Amniotic epithelial cell (primary cell): Measurements from ENCODE around the gene GAS7.

Experiments used
- DNase-seq: peaks from one replicate; pipeline ENCODE4 v3.0.0-alpha.2; 2010; ENCODE audit warnings: low read depth

The GAS7 gene

DNA sequence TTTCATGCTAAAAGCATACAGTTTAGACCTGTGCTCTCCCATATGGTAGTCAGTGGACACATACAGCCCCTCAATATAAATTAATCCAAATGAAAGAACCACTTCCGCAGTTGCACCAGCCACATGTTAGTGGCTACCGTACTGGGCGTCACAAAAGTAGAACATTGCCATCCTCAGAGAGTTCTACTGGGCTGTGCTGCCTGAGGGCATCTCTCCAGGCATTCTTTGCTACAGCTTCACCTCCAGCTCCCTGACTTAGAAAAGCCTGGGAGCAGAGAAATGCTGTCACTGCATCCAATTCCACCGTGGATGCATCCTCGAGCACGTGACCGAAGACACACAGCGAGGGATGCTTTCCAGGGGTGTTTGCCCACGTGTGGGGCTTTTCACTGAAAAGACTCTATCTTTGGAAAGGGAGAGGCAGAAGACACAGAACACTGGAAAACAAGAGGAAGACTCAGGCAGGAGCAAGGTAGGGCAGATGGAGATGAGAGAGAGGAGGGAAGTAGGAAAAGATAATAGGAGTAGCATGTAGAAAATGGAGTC, 86.4 kb downstream of the GAS7 start:
- no peak for DNase-seq

DNA sequence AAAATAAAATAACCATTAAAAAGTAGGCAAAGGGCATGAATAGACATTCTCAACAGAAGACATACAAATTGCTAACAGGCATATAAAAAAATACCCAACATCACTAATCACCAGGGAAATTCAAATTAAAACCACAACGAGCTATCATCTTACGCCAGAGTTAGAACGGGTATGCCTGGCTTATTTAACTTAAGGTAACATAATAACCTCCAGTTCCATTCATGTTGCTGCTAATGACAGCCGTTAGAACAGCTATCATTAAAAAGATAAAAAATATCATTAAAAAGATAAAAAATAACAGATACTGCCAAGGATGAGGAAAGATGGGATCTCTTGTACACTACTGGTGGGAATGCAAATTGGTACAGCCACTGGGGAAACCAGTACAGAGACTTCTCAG, 89.3 kb downstream of the GAS7 start:
- peak; percentile 70 for DNase-seq

DNA sequence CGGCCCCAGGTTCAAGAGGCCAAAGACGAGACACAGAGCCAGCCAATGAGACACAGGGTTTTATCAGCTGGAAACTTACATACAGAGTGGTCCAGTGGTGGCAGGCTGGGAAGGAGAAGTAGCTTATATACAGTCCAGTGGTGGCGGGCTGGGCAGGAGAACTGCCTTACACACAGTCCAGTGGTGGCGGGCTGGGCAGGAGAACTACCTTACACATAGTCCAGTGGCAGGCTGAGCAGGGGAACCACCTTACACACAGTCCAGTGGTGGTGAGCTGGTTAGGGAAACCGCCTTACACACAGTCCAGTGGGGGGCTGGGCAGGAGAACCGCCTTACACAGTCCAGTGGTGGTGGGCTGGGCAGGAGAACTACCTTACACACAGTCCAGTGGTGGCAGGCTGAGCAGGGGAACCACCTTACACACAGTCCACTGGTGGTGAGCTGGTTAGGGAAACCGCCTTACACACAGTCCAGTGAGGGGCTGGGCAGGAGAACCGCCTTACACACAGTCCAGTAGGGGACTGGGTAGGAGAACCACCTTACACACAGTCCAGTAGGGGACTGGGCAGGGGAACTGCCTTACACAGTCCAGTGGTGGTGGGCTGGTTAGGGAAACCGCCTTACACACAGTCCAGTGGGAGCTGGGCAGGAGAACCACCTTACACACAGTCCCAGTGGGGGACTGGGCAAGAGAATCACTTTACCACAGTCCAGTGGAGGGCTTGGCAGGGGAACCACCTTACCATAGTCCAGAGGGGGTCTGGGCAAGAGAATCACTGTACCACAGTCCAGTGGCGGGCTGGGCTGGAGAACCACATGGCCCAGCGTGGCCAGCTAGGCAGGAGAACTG, 90.9 kb downstream of the GAS7 start:
- DNase-seq: no peak

DNA sequence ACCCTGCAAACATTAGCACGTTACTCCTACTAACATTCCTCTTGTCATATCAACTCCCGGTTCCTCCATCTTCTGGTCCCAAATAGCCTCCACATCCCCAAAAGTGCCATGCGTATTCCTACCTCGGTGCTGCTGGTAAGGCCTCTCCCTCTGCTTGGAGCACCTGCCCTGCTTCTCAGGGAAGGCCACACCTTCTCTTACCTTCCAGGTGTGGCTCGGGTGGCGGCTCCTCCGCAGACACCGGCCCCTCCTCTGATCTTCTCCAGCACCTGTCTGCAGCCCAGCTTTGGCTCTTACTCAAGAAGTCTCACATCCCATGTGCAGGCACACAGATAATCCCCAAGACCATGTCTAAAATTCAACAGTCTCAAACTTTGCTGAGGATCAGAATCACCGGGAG, 92.3 kb downstream of the GAS7 start:
- no peak for DNase-seq

DNA sequence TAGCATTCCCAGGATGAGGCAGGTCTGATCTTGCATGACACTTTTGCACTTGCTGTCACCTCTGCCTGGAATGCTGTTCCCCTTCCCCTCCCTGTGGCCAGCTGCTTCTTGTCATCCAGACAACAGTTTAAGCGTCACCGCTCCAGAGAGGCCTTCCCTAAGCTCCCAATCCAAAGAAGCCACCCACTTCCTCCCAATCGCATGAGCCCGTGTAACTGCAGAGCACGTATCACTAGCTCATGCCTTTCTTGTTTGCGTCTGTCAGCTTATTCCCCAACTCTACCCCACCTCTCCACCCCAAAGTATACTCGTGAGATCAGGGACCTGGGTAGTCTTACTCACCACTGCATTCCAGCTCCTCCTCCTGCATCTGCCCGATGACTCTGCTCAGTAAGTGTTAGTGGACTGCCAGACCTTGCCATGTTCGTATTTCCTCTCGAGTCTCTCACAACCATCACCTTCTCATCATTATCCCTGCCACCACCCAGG, 92.8 kb downstream of the GAS7 start:
- DNase-seq: peak; percentile 77

DNA sequence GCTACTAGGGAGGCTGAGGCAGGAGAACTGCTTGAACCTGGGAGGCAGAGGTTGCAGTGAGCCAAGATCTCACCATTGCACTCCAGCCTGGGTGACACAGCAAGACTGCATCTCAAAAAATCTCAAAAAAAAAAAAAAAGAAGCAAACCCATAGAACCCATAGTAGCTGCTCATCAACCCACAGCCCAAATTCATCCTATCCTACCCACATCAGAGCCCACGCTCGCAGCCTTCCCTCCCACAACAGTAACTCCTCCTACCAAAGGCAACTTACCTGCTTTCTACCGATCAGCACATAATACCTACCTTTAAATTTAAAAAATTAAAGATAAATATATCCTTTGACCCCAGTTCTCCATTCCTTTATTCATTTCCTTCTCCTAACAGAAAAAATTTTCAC, 94.7 kb downstream of the GAS7 start:
- no peak for DNase-seq

DNA sequence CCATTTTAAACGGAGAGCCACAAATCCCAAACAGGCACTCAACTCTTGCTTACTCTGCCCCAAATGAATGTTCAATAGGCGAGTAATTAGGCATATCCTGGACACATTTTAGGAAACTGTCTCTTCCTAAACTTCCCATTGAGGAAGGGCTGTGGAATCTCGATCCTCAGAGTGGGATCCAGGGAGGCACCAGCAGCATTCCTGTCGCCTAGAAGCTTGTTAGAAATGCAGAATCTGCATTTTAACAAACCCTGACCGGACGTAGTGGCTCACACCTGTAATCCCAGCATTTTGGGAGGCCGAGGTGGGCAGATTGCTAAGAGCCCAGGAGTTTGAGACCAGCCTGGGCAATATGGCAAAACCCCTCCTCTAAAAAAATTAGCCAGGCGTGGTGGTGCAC, 95.6 kb downstream of the GAS7 start:
- no peak for DNase-seq

DNA sequence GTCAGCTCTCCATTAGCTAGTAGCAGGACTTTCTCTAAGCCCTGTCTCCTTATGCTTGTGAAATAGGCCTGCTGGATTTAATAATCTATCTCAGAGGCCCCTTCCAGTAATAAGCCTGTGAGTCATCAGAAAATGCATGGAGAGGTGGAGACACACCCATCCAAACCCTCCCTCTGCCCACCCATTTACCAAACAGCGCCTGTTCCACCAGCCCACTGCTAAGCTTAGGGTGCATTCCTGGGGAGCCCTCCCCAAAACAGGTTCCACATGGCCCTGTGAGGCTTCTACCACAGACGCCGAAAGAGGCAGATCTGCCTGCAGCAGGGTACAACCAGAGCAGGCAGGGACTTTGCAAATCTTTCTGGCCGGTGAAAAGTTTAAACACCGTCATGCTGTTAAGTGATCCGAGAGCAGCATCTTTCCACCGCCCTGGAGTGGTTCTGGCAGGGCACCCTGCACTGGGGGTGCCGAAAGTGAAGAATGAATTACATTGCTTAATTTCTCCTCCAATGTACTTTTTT, 99.3 kb downstream of the GAS7 start:
- peak; percentile 81 for DNase-seq

DNA sequence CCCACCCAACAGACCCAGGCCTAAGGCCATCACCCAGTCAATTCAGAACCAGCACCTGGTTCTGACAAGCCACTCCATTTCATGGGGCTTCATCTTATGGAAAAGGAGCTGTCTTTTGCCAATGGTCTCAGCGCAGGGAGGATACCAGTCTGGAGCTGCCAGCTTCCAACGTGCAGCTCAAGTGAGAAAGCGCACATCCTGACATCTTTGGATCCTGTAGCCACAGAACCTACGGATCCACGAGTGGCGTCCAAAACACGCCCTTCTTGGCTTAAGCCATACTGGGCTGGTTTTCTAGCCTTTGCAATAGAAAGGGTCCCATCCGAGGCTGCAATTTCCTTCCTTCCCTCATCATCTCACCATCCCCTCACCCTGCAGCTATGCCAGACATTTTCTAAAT, 101.8 kb downstream of the GAS7 start:
- DNase-seq: no peak

DNA sequence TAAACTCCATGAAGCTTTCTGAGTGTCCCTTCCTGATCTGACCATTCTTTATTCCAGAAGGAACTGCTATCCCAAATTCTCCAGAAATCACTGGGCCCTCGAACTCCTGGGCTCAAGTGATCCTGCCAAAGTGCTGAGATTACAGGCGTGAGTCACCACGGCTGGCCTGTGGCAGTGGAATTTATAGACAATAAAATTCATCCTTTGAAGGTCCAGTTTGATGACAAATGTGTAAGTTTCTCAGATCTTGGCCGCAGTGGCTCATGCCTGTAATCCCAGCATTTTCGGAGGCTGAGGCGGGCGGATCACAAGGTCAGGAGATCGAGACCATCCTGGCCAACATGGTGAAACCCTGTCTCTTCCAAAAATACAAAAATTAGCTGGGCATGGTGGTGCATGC, 103.1 kb downstream of the GAS7 start:
- DNase-seq: peak; percentile 71

DNA sequence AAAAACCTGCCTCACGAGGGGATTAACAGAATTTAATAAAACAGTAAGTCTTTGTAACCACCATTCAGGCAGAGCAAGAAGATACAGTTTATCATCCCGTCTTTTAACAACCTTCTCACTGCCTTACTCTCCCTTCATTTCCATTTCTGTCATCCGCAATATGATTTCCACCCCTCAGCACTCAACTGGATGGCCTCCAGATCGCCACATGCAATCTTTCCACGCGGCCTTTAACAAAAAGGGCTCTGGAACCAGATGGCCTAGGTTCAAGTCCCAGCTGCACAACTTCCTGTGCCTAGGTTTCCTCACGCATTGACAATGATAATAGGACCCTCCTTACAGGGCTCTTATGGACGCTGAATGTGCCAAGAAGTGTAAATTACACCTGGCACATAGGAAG, 103.6 kb downstream of the GAS7 start:
- DNase-seq: no peak

DNA sequence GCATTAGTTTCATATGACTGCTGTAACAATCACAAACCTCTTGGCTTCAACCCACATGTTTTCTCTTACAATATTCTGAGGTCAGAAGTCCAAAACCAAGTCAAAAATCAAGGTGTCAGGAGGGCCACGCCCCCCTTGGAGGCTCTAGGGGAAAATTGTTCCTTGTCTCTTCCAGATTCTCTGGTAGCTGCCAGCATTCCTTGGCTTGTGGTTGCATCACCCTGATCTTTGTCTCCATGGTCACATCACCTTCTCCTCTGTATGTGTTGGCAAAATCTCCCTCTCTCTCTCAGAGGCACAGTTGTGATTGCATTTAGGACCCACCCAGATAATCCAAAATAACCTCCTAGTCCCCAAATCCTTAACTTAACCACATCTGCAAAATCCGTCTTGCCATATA, 105.8 kb downstream of the GAS7 start:
- no peak for DNase-seq

DNA sequence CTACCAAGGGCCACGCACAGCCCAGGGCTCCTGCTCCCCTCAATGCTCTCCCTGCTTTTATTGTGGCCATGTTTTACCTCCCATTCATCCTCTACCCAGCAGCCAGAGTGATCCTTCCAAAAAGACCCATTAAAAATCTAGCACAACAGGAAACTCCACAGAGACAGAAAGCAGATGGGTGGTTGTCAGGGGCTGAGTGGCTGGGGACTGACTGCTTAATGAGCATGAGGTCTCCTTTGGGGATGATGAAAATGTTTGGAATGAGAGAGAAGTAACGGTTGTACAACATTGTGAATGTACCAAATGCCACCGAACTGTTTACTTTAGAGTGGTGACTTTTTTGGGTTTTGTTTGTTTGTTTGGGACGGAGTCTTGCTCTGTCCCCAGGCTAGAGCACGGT, 107.4 kb downstream of the GAS7 start:
- DNase-seq: no peak

DNA sequence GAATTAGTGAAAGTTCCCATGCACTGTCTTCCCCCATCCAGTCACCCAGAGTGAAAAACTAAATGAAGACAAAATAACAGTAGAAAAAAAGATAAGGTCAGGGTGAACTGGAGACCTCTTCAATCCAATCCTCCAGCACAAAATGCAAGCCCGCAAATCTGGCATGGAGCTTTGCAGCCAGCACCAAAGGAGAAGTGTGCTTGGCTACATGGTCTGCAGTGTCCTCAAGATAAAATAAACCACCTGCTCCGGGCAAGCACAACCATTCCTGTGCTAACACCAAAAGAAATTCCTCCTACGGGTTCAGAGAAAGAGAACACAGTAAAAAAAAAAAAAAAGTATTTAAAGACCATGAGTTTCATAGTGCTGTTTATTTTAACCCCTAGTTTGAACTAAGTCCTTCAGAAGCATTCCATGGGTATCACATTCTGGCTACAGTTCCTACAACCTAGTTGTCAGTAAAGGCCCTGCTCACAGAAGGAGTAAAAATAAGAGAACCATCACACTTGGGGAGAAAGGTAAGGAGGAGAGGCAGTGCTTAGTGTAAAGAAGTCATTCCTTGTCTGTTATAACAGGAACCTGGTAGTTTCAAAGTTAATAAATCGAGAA, 109.1 kb downstream of the GAS7 start:
- DNase-seq: no peak

DNA sequence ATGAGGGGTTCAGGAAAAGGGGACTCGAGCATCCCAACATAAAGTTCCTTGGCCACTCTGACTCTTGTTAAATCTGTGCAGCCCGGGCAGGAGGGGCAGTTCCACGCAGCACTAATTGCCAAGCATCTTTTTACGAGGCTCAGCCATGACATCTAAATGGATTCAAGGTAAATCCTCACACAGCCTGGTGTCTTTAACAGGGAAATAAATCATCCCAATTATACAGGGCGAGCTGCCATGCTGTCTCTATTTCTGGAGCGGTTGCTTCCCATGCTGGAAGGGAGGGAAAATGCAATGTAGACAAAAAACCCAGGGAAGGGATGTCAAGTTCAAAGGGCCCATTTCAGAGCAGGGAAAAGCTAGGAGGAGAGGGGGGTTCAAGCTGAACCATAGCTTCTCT, 110.0 kb downstream of the GAS7 start:
- no peak for DNase-seq

DNA sequence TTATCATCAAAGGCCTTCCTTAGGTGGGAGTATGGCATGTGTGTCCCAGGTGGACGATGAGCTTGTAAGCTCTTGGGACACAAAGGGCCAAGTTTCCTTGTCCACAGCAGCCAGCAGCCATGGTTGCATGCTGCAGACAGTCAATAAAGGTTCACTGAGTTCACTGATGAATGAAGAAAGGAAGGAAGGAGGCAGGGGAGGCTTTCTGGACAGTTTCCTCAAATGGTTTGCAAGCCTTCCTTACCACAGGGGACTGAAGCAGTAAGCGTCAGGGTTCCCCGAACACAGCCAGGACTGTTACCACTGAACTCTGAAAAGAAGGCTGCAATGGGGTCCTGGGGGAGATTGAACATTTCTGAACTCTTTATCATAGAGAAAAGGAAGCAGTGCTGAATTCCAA, 111.1 kb downstream of the GAS7 start:
- DNase-seq: no peak

DNA sequence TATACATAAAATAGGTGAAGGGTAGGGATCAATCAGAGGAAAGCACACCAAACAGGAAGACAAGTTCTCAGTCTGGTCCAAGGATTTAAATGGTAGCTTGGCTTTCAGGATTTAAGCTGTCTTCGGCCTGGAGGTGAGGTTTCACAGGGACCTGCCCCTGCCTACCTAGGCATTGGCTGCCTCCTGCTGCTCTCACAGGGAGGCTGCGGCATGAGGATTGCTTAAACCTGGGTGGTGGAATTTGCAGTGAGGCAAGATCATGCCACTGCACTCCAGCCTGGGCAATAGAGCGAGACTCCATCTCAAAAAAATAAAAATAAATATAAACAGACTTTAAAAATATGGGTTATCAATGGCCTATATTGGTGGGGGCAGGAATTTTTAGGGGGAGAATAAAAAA, 114.5 kb downstream of the GAS7 start:
- DNase-seq: no peak

DNA sequence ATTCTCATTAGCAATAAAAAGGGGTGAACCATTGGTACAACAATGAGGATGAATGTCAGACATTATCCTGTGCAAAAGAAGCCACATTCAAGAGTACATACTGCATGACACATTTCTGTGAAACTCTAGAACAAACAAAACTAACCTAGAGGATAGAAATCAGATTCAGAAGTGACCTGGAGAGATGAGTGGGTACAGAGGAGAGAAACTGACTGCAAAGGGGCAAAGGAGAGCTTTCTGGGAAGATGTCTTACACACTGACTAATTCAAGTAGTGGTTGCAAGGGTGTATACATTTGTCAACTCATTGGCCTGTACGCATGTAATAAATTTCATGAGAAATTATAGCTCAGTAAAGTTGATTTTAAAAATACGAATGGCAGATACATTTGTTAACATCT, 115.6 kb downstream of the GAS7 start:
- DNase-seq: no peak

DNA sequence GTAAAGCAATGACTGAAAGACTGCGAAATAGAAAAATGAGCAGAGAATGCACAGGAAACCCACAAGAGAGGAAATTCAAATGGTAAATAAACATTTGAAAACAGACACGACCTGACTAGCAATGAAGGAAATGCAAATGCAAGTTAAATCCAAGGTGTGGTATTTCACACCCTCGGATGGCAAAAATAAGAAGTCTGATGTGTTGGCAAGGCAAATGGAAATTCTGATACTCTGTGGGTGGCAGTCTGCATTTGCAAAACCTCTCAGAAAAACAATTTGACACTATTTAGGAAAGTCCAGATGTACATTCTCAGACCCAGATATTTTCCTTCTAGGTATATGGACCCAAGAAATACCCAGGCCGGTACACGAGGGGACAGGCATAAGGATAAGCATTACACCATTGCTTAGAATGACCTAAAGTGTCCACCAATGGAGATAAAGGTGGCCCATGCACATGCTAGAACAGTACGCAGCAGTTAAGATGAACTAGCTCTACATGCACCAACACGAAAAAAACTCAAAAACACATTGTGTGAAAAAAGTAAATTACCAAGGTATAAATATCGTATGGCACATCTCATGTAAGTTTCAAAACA, 116.7 kb downstream of the GAS7 start:
- DNase-seq: no peak

DNA sequence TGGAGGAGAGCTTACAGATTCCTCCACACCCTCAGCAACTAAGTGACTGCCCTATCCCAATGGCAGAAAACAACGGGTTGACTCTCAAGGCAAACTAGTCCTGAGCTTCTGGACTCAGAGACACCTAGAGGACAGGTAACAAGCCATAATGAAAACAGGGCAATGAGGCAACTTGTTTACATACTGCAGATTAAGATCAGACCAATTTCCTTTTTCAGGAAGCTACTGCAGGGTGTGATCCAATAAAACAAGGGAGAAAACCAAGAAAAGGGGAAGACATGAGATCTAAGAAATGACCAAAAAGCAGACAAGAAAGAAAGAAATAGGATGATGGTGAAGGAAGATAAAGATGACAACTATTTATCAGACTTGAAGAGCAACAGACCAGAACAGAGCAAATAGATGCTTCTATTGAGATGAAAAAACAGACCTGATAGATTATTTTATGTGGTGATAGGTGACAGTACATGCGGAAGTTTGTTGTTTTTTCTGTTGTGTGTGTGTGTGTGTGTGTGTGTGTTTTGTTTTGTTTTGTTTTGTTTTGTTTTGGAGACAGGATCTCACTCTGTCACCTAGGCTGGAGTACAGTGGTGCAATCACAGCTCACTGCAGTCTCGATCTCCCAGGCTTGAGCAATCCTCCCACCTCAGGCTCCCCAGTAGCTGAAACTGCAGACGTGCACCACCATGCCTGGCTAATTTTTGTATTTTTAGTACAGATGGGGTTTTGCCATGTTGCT, 120.7 kb downstream of the GAS7 start:
- DNase-seq: no peak

DNA sequence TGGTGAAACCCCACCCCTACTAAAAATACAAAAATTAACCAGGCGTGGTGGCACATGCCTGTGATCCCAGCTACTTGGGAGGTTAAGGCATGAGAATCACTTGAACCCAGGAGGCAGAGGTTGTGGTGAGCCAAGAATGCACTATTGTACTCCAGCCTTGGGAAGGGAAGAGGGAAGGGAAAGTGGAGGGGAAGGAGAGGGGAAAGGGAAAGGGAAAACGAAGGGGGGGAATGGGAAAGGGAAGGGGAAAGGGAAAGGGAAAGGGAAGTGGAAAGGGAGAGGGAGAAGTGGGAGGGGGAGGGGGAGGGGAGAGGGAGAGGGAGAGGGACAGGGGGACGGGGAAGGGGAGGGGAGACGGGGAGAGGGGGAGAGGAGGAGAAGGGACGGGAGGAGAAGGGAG, 122.5 kb downstream of the GAS7 start:
- no peak for DNase-seq

DNA sequence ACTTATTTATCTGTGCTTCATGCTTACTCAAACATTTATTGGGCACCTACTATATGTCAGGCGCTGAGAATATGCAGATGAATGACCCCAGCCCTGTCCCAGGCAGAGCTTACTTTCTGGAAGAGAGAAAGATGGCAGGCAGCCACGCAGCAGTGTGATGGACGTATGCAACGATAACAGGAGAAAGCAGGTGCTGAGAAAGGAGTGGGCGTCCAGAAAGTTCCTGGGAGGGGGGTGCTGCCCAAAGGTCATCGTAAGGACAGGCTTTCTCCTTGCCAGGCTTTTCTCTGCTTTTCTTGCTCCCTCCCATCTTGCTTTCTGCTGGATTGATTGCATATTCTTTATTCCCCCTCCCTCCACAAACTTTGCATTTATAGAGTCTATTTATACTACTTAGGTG, 124.5 kb downstream of the GAS7 start:
- DNase-seq: no peak
